DMS 273 treated with DMSO at 0.1 percent for 48 hours (cell line): ENCODE measurements around the gene WWOX.

Experiments
- DNase-seq: peaks from one replicate; lab custom pipeline; 2025; lab: John Stamatoyannopoulos, UW

WWOX gene

DNA sequence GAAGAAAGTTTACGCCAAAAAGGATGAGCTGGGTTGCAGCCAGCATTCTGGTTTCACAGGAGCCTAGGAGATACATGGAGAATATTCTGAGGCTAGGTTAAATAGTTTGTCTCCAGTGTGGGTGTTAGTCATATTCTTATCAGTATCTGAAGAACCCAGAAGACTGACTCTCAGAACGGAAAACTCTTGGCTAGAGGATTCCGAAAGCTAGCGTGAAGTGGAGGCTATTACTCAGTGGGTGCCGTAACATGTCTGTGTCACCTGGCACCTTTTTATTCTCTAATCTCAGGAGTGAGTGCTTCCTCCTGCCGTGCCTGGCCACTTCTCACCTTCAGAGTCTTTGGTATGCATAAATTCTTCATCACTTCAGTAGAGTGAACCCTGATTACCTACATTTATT, 199.5 kb downstream of the WWOX start:
- no peak for DNase-seq

DNA sequence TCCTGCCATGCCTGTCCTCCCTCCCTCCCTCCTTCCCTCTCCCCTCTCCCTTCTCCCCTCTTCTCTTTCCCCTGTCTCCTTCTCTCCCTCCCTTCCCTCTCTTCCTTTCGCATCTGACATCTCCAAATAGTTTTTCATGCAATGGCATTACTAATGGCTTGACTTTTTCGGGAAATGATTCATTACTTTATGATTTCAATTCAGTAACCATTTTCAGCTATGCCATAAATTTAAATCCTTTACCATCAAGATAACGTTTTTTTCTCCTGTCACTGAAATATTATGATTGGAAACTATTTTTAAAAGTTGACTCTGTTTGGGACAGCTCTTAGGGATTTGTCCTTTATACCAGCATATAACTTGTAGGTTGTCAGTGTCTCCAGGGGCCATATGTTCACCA, 201.0 kb downstream of the WWOX start:
- DNase-seq = no peak

DNA sequence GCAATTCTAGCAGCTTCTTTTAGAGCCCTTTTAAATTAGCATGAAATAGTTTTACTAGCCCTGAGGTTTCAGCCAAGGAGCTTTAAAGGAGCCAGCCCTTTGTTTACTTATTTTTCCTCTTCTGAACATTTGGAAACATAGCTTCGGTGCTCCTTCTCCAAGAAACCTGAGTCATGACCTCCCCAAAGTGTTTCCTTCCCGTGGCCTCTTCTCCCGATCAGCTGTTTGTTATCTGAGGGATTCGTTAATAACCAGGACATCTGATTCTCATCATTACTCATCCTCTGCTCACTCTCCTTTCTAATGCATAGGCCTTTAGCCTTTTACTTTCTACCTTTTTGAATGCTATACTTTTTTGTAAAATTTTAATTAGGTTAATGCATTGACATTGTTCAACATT, 204.5 kb downstream of the WWOX start:
- DNase-seq = no peak

DNA sequence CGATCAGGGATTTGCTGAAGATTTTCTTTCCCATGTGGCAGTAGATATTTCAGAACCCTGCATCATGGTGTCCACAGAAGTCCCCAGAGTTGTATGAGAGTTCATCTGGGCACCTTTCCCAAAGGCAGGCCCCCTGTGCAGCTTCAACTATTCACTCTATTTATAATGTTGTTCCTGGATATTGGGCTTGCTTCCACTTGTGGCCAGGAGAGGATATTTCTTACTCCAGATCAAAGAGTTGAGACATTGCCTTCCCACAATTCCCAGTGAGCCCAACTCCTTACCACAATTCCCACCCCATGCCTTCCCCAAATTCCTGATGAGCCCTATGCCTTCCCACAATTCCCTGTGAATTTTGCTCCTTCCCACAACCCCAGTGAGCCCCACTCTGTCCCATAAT, 206.9 kb downstream of the WWOX start:
- DNase-seq = no peak

DNA sequence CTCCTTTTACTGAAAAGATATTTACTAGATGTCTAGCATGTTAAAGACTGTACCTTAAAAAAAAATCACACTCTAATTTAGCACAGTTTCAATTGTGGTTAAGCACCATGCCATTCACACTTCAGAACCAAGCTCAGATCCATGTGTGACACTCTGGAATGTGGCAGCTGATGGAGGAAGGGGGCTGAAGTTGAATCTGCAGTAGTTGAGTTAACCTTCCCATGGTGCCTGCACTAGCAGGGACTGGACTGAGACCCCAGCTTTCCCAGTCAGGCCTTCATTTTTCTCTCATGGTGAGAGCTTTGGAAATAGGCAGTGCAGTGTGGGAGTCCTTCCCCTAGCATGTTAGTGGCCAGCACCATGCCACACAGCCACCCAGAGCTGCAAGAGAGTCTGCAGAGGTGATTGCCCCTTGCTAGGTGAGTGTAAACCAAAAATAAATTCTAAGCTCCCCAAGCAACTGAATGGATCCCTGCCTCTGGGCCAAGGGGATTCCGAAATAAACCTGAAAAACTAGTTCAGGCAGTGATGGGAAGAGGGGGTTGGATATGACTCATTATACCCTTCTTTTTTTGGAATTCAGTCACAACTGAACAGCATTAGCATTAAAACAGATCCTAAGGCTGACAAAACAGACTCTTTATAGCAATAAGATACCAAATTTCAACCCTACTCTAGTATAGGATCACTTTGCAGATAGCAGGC, 208.5 kb downstream of the WWOX start:
- no peak for DNase-seq

DNA sequence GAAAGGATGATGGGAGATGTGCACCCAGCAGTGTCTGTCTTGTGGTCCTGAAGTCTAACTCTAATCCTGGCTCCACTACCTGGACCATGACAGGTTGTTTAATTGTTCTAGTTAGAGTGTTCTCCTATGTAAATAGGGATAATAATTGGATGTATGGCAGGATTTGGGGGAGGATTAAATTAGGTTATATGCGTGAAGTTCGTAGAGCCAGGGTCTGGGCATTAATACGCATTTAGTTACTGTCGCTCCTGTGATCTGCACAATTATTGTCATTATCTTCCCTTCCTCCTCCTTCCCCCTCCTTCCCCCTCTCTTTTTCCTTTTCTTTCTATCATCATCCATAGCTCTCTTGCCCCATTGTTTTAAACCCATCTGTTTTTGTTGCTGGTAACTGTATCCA, 210.3 kb downstream of the WWOX start:
- no peak for DNase-seq

DNA sequence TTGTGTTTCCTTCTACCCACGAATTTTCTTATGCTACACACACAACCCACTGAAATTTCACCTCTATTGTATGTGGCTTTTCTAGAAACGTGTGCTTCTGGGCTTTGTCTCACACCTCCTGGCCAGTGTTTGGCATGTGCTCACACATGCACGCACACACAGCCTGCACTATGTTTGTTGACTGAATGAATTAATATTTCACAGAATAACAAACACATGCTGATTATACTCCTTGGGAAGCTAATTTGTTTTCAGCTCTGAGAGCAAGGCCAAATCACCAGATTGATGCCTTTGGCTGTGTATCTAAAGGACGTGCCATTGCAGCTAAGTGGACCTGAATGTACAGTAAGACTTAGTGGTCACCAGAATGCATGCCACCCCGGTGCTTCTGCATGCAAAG, 210.7 kb downstream of the WWOX start:
- no peak for DNase-seq

DNA sequence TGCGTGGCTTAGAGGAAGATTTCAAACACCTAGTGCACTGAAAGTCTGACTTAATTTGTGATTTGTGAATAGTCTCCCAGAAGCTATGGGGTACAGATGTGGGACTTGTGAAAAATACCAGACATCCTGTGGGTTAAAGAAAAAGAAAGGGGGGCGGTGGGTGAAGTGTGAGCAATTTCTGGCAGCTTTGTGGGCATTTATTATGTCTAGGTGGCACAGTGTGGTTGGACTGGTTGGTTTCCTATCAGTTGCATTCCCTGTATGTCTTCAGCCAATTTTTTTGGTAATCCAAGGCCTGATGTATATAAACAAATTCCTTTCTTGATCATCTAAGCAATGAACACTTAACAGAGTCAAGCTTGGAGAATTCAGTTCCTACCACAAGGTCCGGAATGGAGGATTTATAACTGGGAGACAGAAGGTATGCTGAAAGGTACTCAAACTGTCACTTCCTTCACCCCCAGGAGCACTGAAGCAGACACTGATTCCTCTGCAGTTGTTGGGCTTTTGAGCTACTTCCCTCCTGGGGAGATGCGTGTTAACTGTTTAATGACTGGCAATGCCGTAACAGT, 211.6 kb downstream of the WWOX start:
- no peak for DNase-seq

DNA sequence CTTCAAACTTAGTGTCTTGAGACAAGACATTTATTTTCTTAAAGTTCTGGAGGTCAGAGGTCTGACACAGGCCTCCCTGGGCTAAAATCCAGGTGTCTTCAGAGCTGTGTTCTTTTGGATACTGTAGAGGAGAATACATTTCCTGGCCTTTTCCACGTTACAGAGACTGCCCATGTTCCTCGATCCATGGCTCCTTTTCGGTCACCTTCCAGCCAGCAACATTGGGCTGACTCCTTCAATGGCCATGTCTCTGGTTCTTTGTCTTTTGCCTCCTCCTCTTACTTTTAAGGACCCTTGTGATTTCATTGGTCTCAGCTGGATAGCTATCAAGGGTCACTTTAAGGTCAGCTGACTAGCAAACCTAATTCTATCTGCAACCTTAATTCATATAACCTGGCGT, 212.4 kb downstream of the WWOX start:
- no peak for DNase-seq

DNA sequence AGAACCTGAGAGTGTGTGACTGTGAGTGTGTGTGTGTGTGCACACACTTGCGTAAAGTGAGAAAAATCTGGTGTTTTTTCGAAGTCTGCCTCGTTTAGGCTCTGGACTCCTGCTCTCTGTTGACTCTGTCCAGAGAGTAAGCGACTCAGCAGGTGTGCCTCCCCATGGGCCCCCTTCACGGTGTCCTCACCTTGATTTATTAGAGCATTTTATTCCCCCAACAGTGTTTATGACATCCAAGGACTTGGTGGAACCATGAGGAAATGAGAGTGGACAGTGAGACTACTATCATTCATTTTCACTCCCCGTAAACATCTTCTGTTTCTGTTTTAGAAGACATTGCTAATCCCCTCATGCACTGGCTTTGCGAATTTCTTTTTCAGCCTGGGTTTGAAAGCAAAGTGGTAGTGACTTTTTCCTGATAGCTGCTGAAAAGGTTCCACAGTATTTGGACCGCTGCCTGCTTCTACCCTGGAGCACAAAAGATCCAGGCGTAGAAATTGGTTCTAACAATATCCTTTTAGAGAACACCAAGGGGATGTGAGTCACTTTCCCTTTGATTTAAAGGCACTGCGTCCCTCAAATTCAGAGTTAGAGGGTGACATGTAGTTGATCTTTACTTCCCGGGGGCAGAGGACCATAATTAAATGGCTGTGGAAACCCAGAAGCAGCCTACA, 218.2 kb downstream of the WWOX start:
- DNase-seq = no peak

DNA sequence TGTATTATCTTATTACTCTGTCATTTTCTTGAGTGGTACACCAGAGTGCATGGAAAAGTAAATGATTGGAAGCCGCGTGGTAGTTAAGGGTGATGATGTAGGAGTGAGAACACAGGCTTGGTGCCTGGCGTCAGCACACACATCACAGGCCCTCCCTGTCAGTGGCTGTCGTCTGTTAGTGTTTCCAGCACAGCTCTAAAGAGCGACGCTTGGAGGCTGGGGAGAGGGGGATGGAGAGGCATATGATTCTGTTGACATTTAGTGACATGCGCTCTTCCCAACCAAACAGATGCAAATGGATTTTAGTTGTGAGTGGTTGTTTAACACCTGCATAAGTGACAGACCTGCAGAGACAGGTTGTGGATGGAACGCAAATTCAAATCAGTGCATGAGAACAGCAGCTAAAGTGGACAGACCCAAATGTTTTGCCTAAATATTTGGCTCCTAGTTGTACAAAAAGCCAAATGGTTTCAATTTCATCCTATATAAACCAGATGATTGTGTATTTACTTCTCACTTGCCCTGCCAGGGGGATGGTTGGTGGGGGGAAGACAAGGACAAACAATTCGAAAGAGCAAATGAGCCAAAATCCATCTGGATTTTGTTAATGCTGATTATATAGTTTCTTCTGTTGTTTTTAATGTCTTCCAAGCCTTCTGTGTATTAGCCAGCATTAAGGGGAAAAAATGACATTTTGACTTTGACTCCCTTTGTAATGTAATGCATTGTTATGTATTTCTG, 222.3 kb downstream of the WWOX start:
- no peak for DNase-seq

DNA sequence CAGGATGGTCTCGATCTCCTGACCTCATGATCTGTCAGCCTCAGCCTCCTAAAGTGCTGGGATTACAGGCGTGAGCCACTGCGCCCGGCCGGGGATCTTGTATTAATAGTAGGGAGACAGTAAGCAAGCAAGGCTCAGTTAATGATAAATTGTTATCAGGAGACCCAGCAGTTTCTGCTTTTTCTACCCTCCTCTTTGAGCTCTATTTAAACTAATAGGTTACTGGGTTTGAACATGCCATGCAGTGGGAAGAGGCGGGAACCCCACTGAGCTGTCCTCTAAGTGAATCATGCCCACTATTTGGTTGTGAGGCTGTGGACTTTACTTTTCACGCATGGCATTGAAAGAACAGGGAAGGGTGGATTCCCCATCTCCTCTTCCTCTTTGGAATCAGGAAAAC, 223.9 kb downstream of the WWOX start:
- no peak for DNase-seq

DNA sequence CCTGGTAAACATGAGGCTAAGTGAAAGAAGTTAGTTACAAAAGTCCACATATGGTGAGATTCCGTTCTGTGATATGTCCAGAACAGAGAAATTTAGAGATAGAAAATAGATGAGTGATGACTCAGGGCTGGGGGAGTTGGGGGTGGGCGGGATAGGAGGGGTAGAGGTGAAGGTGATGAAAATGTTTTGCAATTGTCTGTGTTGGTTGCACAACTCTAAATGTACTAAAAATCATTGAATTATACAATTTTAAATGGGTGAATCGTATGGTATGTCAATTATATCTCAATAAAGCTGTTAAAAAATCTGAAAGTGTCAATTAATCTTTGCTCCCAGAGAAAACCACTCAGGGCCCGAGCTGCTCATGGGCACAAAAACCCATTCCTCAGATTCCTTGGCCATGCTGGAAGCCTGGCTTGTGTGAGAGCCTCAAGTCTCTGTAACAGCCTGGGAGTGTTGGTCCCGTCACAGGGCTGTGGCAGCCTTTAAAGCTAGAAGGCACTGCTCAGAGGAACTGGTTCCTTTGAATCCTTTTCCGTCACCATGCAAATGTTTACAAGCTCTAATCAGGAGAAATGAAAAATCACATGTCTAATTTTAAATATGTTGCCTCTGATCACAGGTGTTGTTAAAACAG, 225.3 kb downstream of the WWOX start:
- no peak for DNase-seq

DNA sequence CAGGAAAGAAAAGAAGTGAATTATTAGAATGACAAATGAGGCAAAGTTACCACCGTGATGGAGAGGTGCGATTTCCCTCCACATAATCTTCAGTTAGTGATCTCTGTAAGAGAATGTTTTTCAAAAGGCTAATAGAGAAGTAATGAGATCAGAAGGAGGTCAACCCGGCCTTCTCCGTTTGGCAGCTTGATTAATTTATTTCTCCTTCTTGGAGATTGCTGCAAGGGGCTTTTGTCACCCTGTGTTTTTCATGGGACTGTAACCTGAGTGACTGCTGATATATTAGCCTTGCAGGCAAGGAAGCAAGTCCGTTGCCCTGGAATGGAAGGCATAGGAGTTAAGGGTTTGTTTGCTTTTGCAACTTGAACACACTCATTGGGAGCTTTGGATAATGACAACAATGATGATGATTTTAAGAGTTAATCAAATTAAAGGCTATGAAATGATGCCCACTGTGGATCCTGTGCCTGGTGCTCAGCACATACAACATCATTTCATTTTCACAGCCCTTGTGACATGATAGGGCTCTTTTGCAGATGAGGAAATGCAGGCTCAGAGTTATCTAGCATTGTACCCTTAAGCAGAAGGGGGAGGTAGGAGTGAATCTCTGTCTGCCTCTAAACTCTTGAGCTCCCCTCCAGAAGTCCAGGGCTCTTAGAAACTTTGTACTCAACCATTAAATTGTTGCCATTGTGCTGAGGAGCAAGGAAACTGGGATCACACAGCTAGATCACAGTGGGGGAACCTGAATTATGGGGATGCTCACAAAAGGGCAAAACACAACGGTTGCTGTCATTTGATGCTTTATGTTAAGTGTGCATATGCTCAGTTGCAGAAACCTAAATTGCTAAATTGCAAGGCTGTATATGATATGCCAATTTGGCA, 226.3 kb downstream of the WWOX start:
- no peak for DNase-seq

DNA sequence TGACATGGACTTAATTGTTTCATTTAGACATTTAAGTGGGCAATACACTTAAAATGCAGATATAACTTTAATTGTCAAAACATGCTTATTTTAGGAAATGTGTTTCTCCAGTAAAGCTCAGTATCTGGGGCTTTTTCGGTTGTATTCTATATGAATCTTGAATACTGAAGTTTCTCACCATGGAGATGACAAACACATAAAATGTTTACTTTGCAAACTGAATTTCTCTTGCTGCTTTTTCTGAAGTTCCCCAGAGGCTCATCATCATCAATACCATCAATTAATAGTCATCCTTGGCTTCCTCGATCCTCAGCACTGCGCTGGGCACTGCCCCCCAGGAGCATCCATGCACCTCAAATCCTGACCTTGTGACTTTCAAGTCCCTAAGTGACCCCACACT, 227.3 kb downstream of the WWOX start:
- no peak for DNase-seq

DNA sequence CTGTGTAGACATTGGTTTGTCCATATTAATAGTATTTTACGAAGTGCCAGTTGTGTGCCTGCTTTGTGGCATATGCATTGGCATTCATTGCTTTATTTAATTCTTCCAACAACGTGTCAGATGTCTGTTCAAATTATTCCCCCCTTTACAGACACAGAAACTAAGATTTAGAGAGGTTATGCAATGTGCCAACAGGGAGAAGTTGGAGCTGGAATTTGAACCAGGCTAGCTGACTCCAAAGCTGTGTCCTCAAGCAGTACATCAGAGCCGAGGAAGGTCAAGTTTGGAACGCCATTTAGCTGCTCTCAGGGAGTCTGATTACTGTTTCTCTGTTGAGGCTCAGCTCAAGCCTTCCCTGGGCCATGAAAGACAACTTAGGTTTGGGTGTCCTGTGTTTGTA, 232.3 kb downstream of the WWOX start:
- no peak for DNase-seq

DNA sequence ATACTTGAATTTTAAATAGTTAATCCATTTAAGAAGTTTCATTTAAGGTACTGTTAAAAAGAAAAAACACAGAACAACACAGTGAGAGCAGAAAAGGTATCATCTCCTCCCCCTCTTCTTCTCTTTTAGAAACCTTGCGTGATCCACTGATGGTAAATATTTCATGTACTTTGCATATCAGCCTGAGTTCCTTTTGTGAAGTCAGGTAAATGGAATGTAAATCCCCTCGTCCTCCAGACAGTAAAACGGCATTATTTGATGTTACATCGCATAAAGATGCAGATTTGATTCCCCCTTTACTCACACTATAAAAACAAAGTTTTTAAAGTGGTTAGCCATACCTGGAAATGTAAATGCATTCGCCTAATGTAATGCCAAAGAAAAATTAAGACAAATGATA, 234.4 kb downstream of the WWOX start:
- no peak for DNase-seq

DNA sequence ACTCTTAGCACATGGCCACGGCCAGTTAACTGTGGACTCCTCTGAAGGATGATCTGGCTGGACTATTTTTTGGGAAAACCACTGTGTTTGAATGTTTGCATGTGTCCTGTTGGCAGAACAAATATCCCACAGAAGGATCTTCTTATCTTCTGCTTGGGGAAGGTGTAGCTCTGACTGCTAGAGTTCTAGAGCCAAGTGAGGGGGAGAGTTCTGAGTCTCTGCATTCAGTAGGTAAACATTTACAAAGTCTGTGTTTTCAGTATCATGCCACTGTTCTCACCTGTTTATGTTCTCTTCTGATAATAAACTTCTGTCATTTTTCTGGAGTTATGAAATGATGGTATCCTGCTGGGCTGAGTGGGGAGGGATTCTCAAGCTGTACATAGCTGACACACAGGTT, 241.1 kb downstream of the WWOX start:
- DNase-seq = no peak

DNA sequence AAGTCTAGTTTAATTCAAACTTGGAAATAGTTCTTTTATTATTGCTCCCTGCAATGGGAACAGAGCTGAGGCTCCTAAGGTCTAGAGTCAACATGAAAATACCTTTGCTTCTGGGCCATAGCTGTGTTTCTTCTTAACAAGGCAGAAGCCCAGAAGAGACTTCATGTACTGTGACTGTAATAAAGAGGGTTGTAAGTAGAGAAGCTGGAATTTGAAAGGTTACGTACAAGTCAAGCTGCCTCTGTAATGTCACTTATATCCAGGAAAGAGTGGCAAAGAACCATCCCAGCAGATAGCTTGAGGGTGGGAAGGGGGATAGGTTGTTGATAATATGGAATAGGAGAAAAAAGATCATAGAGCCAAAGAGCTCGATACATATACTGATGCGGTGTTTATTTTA, 248.6 kb downstream of the WWOX start:
- DNase-seq = no peak

DNA sequence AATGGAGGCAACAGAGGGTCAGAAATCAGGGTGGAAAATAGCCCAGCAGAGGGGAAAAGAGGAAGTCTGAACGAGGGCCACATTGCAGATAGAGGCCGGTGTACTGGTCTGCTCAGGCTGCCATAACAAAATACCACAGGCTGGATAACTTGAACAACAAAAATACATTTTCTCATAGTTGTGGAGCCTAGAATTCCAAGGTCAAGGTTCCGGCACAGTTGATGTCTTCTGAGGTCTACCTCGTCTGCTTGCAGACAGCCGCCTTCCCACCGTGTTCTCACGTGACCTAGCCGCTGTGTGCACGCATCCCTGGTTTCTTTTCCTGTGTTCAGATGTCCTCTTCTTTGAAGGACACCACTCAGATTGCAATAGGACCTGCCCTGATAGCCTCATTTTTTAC, 249.4 kb downstream of the WWOX start:
- DNase-seq = no peak

DNA sequence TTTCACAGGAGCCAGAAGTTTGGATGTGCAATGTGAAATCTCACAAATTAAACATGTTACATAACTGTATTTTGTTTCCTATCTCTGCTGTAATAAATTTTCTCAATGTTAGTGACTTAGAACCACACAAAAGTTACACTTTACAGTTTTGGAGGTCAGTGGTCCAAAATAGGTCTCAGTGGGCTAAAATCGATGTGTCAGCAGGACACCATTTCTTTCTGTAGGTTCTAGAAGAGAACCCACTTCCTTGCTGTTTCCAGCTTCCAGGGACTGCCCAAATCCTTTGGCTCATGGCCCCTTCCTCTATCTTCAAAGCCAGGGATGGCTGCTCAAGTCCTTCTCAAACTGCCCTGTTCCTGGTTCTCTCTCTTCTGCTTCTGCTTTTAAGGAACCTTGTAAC, 252.7 kb downstream of the WWOX start:
- DNase-seq = no peak
